Activated T-cell treated with anti-CD3 and anti-CD28 coated beads, Interleukin-2, amount 50 U/mL, for 72 hours (primary cell): Measurements from ENCODE around the gene RNF25. TPM values are rescaled to one million over a fixed set of nuclear protein-coding genes. Genes with fewer than 3 reads are reported as not detected.

Experiments used
- ATAC-seq, 2 donors: fragments of 150-1000 bp; cut with Tn5 transposase; replicated peaks in 1 of 2; 2 replicates each; pipeline ENCODE4 v1.10.0; 2021; ENCODE audit warnings: moderate library complexity in 2 of 2, mild to moderate bottlenecking in 1 of 2
- DNase-seq, 2 donors: peaks; one replicate each; pipeline ENCODE4 v3.0.0; 2021 to 2022; ENCODE audit warnings: mixed read lengths in 1 of 2
- H3K27ac Mint-ChIP-seq: one replicate; pipeline ENCODE4 v1.8.0; 2022; ENCODE audit warnings: mild to moderate bottlenecking, moderate library complexity, mixed read lengths
- H3K27me3 Mint-ChIP-seq: one replicate; pipeline ENCODE4 v1.8.0; 2022; ENCODE audit warnings: low read depth, mixed read lengths
- H3K36me3 Mint-ChIP-seq, 2 donors: one replicate each; pipeline ENCODE4 v1.8.0; 2022; ENCODE audit warnings: mixed read lengths in 2 of 2, mild to moderate bottlenecking in 1 of 2; ENCODE audit not compliant: insufficient read depth in 2 of 2
- H3K4me1 Mint-ChIP-seq: one replicate; pipeline ENCODE4 v1.8.0; 2022; ENCODE audit warnings: low read depth, mixed read lengths
- H3K4me3 Mint-ChIP-seq, 2 donors: one replicate each; pipeline ENCODE4 v1.8.0; 2022; ENCODE audit warnings: mild to moderate bottlenecking in 2 of 2, mixed read lengths in 2 of 2, moderate library complexity in 2 of 2
- H3K9me3 Mint-ChIP-seq, 2 donors: one replicate each; pipeline ENCODE4 v1.8.0; 2022; ENCODE audit warnings: mixed read lengths in 2 of 2
- total RNA-seq, 2 donors: library from RNA; stranded (reverse); gene quantifications; one replicate each; pipeline ENCODE4 v1.2.3, GENCODE V29; 2022

The RNF25 gene
- total RNA-seq, 2 donors from 2014 or later, result 18.5 to 24.5 TPM

DNA sequence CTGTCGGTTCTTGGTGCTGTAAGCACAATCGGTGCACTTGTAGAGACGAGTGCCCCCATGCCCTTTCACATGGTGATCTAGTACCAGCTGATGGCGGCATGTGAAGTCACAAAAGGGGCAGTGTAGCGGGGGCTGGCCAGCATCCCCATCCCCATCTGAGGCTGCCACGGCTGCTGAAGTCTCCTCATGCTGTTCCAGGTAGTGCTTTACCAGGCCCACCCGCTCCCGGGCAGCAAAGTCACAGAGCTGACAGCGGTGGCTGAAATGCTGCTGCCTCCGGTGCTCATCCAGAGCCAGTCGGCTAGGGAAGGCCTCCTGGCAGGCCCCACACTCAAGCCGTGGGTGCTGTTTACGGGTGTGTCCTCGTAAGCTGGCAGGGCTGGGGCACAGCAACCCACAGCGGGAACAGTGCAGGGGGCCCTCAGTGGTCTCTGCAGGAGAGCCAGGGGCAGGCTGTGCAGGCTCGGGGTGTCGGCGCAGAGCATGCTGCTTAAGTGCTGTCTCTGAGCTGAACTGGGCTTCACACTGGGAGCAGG, 29.6 kb downstream of the RNF25 start:
- H3K4me3 Mint-ChIP-seq, result no peak overlapping the region
- peaks cover 6 to 23% of the 10 kb centered on the region in 2 donors for H3K36me3 Mint-ChIP-seq
- H3K9me3 Mint-ChIP-seq, result no peaks in the 10 kb centered on the region
- peaks cover 5% of the 10 kb centered on the region for H3K4me1 Mint-ChIP-seq
- DNase-seq, result no peak
- ATAC-seq, result no peak
- H3K27ac Mint-ChIP-seq, result no peak overlapping the region
- no peaks in the 10 kb centered on the region for H3K27me3 Mint-ChIP-seq

DNA sequence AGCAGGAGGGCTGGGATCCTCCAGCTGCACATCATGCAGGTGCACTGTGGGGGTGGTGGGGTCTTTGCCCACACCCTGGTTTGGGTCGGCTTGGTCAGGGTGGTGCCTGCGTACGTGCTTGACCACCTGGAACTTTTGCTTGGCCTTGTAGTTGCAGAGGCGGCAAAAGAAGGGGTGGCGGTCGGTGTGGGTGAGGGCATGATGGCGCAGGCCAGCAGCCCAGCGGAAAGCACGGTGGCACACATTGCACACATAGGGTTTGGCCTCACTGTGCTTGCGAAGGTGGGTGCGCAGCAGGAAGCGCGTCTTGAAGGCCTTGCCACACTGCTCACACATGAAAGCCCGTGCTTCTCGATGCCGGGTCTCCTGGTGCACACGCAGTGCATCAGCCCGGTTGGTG, 33.4 kb downstream of the RNF25 start:
- Mint-ChIP-seq H3K9me3 (no peaks in the 10 kb centered on the region), H3K4me3 (no peak overlapping the region), H3K4me1 (no peaks in the 10 kb centered on the region), H3K27ac (no peak overlapping the region), H3K36me3 (peaks cover 4 to 16% of the 10 kb centered on the region in 2 donors), H3K27me3 (no peaks in the 10 kb centered on the region)
- ATAC-seq (no peak), DNase-seq (no peak)

DNA sequence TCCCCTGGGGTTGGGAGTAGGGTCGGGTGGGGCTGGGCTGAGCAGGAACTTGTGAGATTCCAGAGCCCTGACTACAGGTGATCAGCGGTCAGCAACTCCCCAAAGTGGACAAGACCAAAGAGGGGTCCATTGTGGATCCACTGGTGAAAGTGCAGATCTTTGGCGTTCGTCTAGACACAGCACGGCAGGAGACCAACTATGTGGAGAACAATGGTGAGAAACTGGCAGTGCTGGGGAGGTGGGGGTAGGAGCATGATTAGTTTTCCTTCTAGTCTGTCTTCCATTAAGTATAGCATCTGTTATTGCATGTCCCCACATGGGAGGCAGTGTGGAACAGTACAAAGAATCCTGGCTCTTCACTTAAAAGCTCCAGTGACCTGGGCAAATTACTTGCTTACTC, 36.1 kb downstream of the RNF25 start:
- H3K4me3 Mint-ChIP-seq, result no peak overlapping the region
- H3K27me3 Mint-ChIP-seq, result no peaks in the 10 kb centered on the region
- no peaks in the 10 kb centered on the region for H3K4me1 Mint-ChIP-seq
- ATAC-seq, result no peak
- no peak for DNase-seq
- H3K27ac Mint-ChIP-seq, result no peak overlapping the region
- H3K36me3 Mint-ChIP-seq, result peaks cover 4 to 16% of the 10 kb centered on the region in 2 donors
- no peaks in the 10 kb centered on the region for H3K9me3 Mint-ChIP-seq

DNA sequence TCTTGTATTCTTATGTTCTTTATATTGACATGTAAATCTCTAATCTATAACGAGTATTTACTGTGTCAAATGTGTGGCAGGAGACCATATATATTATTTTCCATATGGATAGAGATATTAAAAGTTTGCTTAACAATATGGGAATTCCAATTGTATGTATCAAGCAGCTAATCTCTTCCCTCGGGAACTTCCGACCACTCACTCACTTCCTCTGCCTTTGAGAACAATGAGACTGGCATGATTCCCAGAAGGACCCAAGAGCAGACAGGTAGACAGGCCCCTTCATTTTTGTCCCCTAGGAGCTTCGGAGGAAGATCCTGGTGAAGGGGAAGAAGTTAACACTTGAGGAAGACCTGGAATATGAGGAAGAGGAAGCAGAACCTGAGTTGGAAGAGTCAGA, 40.0 kb downstream of the RNF25 start:
- Mint-ChIP-seq H3K4me3 (no peak overlapping the region), H3K27ac (no peak overlapping the region), H3K27me3 (no peaks in the 10 kb centered on the region), H3K4me1 (peaks cover 5% of the 10 kb centered on the region), H3K36me3 (peaks cover 0 to 5% of the 10 kb centered on the region in 2 donors), H3K9me3 (no peaks in the 10 kb centered on the region)
- DNase-seq (no peak), ATAC-seq (no peak)

- Mint-ChIP-seq H3K4me3 (no peak overlapping the region), H3K27me3 (no peaks in the 10 kb centered on the region), H3K36me3 (no peaks in the 10 kb centered on the region), H3K4me1 (peaks cover 5% of the 10 kb centered on the region), H3K27ac (no peak overlapping the region), H3K9me3 (no peaks in the 10 kb centered on the region)
- ATAC-seq (peak; percentile 43 to 53), DNase-seq (no peak)
Measured at GRCh38 chr2:218627939-218628338, 43.9 kb downstream of the RNF25 start.

- Mint-ChIP-seq H3K36me3 (no peaks in the 10 kb centered on the region), H3K27ac (no peak overlapping the region), H3K4me3 (no peak overlapping the region), H3K9me3 (no peaks in the 10 kb centered on the region), H3K4me1 (peaks cover 5% of the 10 kb centered on the region), H3K27me3 (no peaks in the 10 kb centered on the region)
- DNase-seq (no peak), ATAC-seq (no peak)
Measured at GRCh38 chr2:218626369-218626768, 45.4 kb downstream of the RNF25 start.

DNA sequence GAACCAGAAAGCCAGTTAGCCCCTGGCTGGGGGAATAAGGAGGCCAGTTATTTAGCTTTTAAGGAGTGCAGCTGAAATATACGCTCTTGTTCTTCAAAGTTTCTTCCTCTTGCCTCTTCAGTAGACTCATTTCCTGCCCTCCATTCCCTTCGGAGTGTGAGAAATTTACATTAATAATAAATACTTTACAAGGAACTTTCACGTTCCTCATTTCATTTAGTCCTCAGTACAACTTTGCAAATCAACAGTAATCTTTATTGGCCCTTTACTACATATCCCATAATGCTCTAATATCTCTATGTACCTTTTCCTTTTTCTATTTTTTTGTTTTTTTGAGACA, 48.5 kb downstream of the RNF25 start:
- Mint-ChIP-seq H3K27ac (no peak overlapping the region), H3K9me3 (no peaks in the 10 kb centered on the region), H3K4me3 (no peak overlapping the region), H3K36me3 (no peaks in the 10 kb centered on the region), H3K27me3 (no peaks in the 10 kb centered on the region), H3K4me1 (peaks cover 5% of the 10 kb centered on the region)
- ATAC-seq (no peak), DNase-seq (no peak)

GRCh38 chr2:218622606-218623365, 49.0 kb downstream of the RNF25 start:
- DNase-seq (no peak), ATAC-seq (no peak)
- no peak overlapping the region for H3K4me3 Mint-ChIP-seq
- H3K36me3 Mint-ChIP-seq, result no peaks in the 10 kb centered on the region
- peaks cover under 1% of the 10 kb centered on the region for H3K4me1 Mint-ChIP-seq
- H3K27ac Mint-ChIP-seq, result no peak overlapping the region
- no peaks in the 10 kb centered on the region for H3K27me3 Mint-ChIP-seq
- H3K9me3 Mint-ChIP-seq, result no peaks in the 10 kb centered on the region

GRCh38 chr2:218621007-218621406, 50.8 kb downstream of the RNF25 start:
- Mint-ChIP-seq H3K36me3 (no peaks in the 10 kb centered on the region), H3K4me3 (no peak overlapping the region), H3K27me3 (no peaks in the 10 kb centered on the region), H3K27ac (no peak overlapping the region), H3K4me1 (no peaks in the 10 kb centered on the region), H3K9me3 (no peaks in the 10 kb centered on the region)
- no peak for DNase-seq
- no peak for ATAC-seq

- no peaks in the 10 kb centered on the region for H3K36me3 Mint-ChIP-seq
- DNase-seq, result peak in 1 of 2 donors; percentile 2
- H3K27ac Mint-ChIP-seq, result no peak overlapping the region
Measured at GRCh38 chr2:218618102-218618860, 53.5 kb downstream of the RNF25 start.

DNA sequence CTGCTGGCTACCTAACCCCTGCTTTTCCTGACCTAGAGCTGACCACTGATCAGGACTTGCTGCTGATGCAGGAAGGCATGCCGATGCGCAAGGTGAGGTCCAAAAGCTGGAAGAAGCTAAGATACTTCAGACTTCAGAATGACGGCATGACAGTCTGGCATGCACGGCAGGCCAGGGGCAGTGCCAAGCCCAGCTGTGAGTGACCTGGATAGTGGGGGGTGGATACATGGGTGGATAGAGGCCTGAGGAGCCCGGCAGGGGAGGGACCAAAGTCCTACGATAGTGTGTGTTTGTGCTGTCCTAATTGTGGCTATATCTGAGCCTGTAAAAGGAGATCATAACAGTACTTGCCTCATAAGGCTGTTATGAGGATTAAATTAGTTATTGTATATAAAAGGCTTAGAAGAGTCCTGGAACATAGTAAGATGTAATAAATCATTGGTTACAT, 55.9 kb downstream of the RNF25 start:
- DNase-seq (no peak), ATAC-seq (no peak)
- no peaks in the 10 kb centered on the region for H3K36me3 Mint-ChIP-seq
- no peaks in the 10 kb centered on the region for H3K4me1 Mint-ChIP-seq
- H3K9me3 Mint-ChIP-seq, result no peaks in the 10 kb centered on the region
- no peaks in the 10 kb centered on the region for H3K27me3 Mint-ChIP-seq
- H3K27ac Mint-ChIP-seq, result no peak overlapping the region
- no peak overlapping the region for H3K4me3 Mint-ChIP-seq

More at GRCh38 chr2:218618102-218618860, 53.5 kb downstream of the RNF25 start:
- H3K27me3 Mint-ChIP-seq, result no peaks in the 10 kb centered on the region
- no peak for ATAC-seq
- H3K4me1 Mint-ChIP-seq, result no peaks in the 10 kb centered on the region
- no peaks in the 10 kb centered on the region for H3K9me3 Mint-ChIP-seq
- H3K4me3 Mint-ChIP-seq, result no peak overlapping the region
